ENCODE measurements around the gene BHLHE23.

DNA sequence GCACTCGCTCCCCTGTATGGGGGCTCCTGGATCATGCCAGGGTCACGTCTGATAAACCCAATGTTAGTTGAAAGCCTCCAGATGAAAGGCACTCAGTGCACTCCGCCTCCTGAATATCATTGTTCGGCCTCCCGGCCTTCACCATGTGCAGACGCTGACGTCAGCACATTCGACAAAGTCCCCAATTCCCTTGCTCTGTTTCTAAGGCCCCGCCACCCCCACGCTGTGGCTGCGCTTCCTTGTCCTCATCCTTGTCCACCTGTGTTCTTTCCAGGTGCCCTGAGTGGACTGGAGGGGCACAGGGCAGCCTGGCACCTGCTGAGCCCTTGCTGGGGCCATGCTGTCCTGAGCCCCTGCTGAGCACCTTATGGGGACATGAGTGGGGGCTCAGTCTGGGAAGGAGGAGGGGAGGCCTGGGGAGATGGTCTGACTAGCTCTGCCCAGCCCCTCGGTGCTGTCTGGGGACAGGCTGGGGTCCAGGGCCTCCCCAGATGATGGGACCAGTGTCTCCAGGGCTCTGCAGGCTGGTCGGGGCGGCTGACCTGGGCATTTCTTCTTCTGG lies 9.8 kb upstream of the BHLHE23 start:
- TF ChIP-seq CEBPB (IDR thresholded peaks at IDR 0.05) (no peak), EP300 (IDR thresholded peaks at IDR 0.05; ENCODE audit: borderline replicate concordance) (no peak), YY1 (IDR thresholded peaks at IDR 0.05; ENCODE audit: low read depth) (no peak), TAF1 (IDR thresholded peaks at IDR 0.05; ENCODE audit: low read depth) (no peak)
- TF ChIP-seq, protein P1, sequence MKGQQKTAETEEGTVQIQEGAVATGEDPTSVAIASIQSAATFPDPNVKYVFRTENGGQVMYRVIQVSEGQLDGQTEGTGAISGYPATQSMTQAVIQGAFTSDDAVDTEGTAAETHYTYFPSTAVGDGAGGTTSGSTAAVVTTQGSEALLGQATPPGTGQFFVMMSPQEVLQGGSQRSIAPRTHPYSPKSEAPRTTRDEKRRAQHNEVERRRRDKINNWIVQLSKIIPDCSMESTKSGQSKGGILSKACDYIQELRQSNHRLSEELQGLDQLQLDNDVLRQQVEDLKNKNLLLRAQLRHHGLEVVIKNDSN (IDR thresholded peaks at IDR 0.05): no peak
- TF ChIP-seq, protein P2, sequence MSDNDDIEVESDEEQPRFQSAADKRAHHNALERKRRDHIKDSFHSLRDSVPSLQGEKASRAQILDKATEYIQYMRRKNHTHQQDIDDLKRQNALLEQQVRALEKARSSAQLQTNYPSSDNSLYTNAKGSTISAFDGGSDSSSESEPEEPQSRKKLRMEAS (IDR thresholded peaks at IDR 0.05): 0 out of 2 replicates have a peak, but pooled peaks have one; percentile 22
